H1 (cell line): ENCODE measurements around the gene KCNC1. TPM values are rescaled to one million over a fixed set of nuclear protein-coding genes. Genes with fewer than 3 reads are reported as not detected.

ENCODE experiments used
- ATF3 ChIP-seq: IDR thresholded peaks from 2 replicates; pipeline ENCODE4 v1.6.1; 2011; ENCODE audit warnings: low read depth, mild to moderate bottlenecking, low read length; ENCODE audit not compliant: insufficient read depth
- CTCF ChIP-seq, 3 experiments: IDR thresholded peaks; 1 replicate in 2 of 3; 2 replicates in 1 of 3; pipeline versions ENCODE4 v1.5.1 to v1.6.1; 2011; ENCODE audit warnings: low read length in 3 of 3, mild to moderate bottlenecking in 3 of 3, inconsistent platforms in 2 of 3, low read depth in 1 of 3, moderate library complexity in 1 of 3; ENCODE audit not compliant: insufficient read depth in 1 of 3; ENCODE audit errors: control extremely low read depth in 1 of 3
- JUND ChIP-seq: IDR thresholded peaks from 2 replicates; pipeline ENCODE4 v1.6.1; 2011; ENCODE audit warnings: mild to moderate bottlenecking, improper control_type of control experiment, low read length
- NRF1 ChIP-seq: IDR thresholded peaks from 2 replicates; pipeline ENCODE4 v1.6.1; 2011; ENCODE audit warnings: mild to moderate bottlenecking, low read depth, low read length, improper control_type of control experiment
- RAD21 ChIP-seq, 2 experiments: IDR thresholded peaks in 1 of 2; conservative IDR thresholded peaks in 1 of 2; 2 replicates each; pipeline ENCODE4 v1.6.1; 2011; ENCODE audit warnings: low read depth in 2 of 2, low read length in 2 of 2, improper control_type of control experiment in 1 of 2, inconsistent platforms in 1 of 2, mild to moderate bottlenecking in 1 of 2, moderate library complexity in 1 of 2
- SIX5 ChIP-seq: IDR thresholded peaks from 2 replicates; pipeline ENCODE4 v1.6.1; 2011; ENCODE audit warnings: mild to moderate bottlenecking, low read depth, low read length
- TEAD4 ChIP-seq: IDR thresholded peaks from 2 replicates; pipeline ENCODE4 v1.6.1; 2012; ENCODE audit warnings: low read depth, low read length, inconsistent platforms, mixed read lengths
- polyA plus RNA-seq, 7 experiments: library from polyadenylated mRNA; depleted of rRNA in 3 of 7; stranded (reverse) in 5 of 7; unstranded in 2 of 7; fragments of >200 nt in 5 of 7; fragments of 200-250 nt in 2 of 7; gene quantifications; 1 replicate in 5 of 7; 2 replicates in 1 of 7; 4 replicates in 1 of 7; pipeline versions ENCODE4 v1.2.1 to v1.2.3, GENCODE V29; 2011 to 2013; ENCODE audit warnings: missing spikeins in 2 of 7, mixed read lengths in 2 of 7
- total RNA-seq: library from RNA; stranded (reverse); fragmentation: NEBNext Ultra II Directional; extraction: Animal tissue kit (Norgen Biotek cat#: 25700); gene quantifications from 2 replicates; pipeline ENCODE4 v1.2.1, GENCODE V29; 2021

KCNC1 gene
- total and polyA plus RNA-seq, 2 of the 8 experiments (the other 6 are each of a cell fraction or from before 2014, with no cell fraction given), result 0.11 to 0.26 TPM

- no peak for TF ChIP-seq CTCF (IDR thresholded peaks at IDR 0.05; ENCODE audit: control extremely low read depth in 1 of 3, insufficient read depth in 1 of 3, low read depth in 1 of 3, low read length in 3 of 3)
- no peak for TF ChIP-seq NRF1
- TF ChIP-seq TEAD4, result no peak
- no peak for TF ChIP-seq ATF3
- TF ChIP-seq RAD21 (IDR thresholded peaks at IDR 0.05 in 1 of 2, conservative IDR thresholded peaks at IDR 0.05 in 1 of 2; ENCODE audit: low read depth in 2 of 2, low read length in 2 of 2), result no peak
- no peak for TF ChIP-seq JUND
- no peak for TF ChIP-seq SIX5
These were observed 67.9 kb downstream of the KCNC1 start (continued) for GRCh38 chr11:17802491-17802890.
